GM12872 (cell line): ENCODE measurements around the gene SHFL.

Experiments used
- CTCF ChIP-seq: IDR thresholded peaks from 3 replicates; pipeline ENCODE4 v1.5.1; 2011; ENCODE audit warnings: low read depth, mild to moderate bottlenecking, low read length, moderate library complexity; ENCODE audit not compliant: insufficient read depth

The SHFL gene

GRCh38 chr19:10116085-10116865 is 30.2 kb downstream of the SHFL start:
- no peak for TF ChIP-seq CTCF

- TF ChIP-seq CTCF = no peak
Measured at GRCh38 chr19:10116866-10117616, 30.9 kb downstream of the SHFL start.

- TF ChIP-seq CTCF = no peak
Measured at GRCh38 chr19:10118960-10119359, 32.8 kb downstream of the SHFL start.

- no peak for TF ChIP-seq CTCF
Measured at GRCh38 chr19:10120538-10121189, 34.5 kb downstream of the SHFL start.

GRCh38 chr19:10122045-10122444 is 35.9 kb downstream of the SHFL start:
- TF ChIP-seq CTCF = no peak

- TF ChIP-seq CTCF = no peak
Measured at GRCh38 chr19:10124429-10124828, 38.3 kb downstream of the SHFL start.

- no peak for TF ChIP-seq CTCF
Measured at GRCh38 chr19:10126213-10126639, 40.1 kb downstream of the SHFL start.
